GM18507 (cell line): ENCODE measurements around the gene COQ4.
"Not testable (repeated sequence)": the region's sequence is repeated elsewhere in the genome, so short reads cannot be mapped to it uniquely, and the experiment has no call there.

Source experiments
- DNase-seq: peaks from one replicate; pipeline ENCODE4 v3.0.0; 2011; ENCODE audit warnings: low read depth; ENCODE audit not compliant: insufficient read length; ENCODE audit errors: extremely low spot score
- FAIRE-seq: peaks from 2 replicates; lab custom pipeline; 2011; peaks lifted over from hg19 to GRCh38; lab: Jason Lieb, UNC

COQ4 gene

DNA sequence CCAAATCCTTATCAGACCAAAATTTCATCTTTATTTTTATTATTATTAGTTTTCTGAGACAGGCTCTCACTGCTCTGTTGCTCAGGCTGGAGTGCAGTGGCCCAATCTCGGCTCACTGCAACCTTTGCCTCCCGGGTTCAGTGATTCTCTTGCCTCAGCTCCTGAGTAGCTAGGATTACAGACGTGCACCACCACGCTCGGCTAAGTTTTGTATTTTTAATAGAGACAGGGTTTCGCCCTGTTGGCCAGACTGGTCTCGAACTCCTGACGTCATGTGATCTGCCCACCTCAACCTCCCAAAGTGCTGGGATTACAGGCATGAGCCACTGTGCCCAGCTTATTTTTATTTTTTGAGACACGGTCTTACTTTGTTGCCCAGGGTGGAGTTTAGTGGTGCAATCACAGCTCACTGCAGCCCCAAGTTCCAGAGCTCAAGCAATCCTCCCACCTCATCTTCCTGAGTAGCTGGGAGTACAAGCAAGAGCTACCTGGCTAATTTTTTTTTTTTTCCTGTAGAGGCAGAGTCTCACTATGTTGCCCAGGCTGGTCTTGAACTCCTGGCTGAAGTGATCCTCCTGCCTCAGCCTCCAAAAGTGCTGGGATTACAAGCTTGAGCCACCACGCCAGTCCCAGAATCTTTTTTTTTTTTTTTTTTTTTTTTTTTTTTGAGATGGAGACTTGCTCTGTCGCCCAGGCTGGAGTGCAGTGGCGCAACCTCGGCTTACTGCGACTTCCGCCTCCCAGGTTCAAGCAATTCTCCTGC, 16.4 kb downstream of the COQ4 start:
- FAIRE-seq, DNase-seq: not testable (repeated sequence)

DNA sequence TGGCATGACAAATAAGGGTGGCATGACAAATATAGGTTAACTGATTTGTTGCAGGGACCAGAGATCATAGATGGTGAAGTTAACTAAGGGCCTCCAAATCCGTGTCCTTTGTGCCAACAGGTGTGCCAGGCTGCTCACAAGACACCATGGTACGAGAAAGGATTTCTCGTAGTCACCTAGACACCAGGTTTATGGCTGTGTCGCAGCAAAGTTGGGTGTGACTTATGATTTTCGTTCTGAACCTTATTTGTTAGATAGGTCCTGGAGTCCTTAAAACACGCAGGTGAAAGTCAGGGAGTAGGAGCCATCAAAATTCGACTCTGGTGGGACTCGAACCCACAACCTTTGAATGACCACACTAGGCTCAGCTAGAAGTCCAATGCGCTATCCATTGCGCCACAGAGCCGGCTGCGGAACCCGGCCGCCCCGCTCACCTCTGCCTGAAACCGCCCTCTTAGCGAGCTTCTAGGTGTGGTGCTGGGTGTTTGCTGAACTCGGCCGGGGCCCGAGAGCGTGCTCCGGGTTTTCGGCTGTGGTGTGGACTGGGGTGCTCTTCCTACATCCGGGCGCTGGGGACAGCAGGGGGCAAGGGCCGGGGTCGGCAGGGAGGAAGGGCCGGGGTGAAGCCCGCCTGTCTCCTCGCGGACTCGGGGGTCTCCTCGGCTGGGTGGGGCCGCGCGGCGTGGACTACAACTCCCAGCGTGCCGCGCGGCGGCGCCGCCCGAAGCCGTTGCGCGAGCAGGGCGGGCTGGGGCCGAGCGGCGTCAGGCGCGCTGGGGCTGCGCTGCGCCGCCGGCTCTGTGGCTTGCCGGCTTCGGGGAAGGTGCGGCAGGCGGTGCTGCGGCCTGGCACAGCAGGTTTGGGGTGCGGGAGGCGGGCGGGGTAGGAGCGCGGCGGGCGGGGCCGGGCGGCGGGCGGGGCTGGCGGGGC, 17.4 kb downstream of the COQ4 start, which contains the start of gene SLC27A4:
SLC27A4 (plus strand) TSS at position 767 of the 930 bp plus-strand sequence. CDS start 2,606 bp downstream, outside the sequence.
- FAIRE-seq (peak; percentile 35), DNase-seq (peak; percentile 81)

DNA sequence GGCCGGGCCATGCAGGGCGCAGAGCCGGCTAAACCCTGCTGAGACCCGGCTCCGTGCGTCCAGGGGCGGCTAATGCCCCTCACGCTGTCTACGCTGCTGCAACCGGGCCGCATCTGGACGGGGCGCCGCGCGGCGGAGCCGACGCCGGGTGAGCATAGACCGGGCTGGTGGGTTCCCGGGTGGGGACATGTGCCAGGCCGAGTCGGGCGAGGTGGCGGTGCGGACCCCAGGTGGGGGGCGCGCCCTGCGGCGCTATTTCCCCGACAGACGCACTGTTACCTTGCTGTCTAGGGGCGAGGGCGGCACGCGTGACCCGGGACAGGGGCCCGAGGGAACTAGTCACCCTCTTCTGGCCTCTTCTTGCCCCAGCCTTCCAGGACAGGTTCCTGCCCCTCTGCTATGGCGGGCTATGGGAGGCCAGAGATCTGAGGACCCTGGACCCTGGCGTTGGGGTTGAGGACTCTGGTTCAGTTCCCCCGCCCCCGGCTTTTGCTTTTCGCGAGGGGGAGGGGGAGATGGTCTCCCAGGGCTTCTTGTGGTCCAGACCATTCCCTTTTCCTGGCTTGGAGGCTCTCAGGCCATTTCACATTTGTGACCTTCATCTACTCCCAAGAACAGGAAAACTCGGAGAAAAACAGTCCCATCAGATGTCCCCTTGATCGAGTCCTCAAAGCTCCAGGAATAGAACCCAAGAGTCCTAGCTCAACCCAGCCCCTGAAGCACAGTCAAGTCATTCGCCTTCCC, 18.2 kb downstream of the COQ4 start:
- no peak for DNase-seq

DNA sequence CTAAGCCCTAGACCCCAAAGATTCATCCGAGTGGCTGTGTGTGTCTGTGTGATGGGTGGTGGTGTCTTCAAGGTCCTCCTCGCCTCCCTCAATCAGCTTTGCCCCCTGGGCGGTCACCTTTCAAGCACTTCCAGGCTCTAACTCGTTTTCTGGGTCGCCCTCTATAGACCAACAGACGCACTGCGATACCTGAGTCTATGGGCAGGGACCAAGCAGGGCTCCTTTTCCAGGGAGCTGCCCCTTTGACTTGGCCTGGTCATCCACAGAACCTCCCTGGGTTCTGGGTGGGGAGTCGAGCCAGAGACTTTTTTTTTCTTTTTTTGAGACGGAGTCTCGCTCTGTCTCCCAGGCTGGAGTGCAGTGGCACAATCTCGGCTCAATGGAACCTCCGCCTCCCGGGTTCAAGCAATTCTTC, 18.8 kb downstream of the COQ4 start:
- FAIRE-seq (peak; percentile 70), DNase-seq (peak; percentile 51)

More for the DNA sequence above, 18.2 kb downstream of the COQ4 start:
- FAIRE-seq, result no peak

DNA sequence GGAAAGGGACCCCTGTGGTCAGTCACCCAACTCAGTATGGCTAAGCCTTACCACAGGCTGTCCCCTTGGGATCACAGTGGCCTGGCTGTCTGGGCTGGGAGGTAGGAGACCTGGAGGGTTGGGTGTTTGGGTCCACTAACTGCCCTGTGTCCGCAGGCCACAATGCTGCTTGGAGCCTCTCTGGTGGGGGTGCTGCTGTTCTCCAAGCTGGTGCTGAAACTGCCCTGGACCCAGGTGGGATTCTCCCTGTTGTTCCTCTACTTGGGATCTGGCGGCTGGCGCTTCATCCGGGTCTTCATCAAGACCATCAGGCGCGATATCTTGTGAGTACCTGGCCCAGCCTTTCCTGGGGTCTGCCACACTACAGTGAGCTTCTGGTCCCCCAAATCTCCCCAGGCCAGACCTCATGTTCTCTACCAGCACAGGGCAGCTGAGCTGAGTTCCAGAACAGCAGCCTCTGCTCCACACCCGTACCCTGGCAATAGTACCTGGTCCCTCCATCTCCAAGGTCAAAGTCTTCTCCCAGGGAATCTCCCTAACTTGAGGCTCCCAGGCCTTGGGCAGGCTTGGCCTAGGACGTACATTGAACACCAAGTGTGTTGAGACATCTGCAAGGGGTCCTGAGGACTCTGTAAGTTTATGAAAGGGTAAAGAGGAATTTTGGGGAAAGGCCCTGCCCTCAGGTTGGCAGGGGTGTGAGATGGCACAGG, 20.5 kb downstream of the COQ4 start:
- DNase-seq, result no peak

DNA sequence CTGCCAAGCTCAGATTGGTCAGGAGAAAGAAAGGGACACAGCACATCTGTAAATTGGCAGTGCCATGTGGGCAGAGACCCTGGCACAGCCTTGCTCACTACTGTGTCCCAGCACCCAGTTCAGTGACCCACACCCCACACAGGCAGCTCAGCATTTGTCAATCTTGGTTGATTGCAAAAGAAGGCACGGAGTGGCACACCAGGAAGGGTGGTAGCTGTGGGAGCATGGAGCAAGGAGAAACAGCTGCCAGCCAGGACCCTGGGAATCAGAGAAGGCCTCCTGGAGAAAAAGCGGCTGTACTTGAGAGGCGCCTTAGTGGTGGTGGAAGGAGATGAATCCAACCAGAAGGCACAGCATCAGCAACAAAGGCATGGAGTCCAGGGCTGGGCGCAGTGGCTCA, 21.2 kb downstream of the COQ4 start:
- DNase-seq (no peak), FAIRE-seq (no peak)

More for the DNA sequence above, 20.5 kb downstream of the COQ4 start:
- FAIRE-seq, result no peak

DNA sequence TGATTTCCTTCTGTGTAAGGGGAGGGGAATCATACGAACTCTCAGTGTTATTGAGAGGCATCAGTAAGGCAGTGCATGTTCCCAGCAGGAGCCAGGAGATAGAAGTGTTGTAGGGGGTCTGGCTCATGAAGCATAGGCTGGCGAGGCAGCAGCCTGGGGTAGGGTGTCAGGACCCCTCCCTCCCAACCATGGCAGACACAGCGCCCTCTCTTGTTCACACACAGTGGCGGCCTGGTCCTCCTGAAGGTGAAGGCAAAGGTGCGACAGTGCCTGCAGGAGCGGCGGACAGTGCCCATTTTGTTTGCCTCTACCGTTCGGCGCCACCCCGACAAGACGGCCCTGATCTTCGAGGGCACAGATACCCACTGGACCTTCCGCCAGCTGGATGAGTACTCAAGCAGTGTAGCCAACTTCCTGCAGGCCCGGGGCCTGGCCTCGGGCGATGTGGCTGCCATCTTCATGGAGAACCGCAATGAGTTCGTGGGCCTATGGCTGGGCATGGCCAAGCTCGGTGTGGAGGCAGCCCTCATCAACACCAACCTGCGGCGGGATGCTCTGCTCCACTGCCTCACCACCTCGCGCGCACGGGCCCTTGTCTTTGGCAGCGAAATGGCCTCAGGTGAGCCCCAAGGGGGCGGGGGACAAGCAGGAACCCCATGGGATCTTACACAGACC, 22.4 kb downstream of the COQ4 start:
- no peak for FAIRE-seq
- DNase-seq, result no peak

DNA sequence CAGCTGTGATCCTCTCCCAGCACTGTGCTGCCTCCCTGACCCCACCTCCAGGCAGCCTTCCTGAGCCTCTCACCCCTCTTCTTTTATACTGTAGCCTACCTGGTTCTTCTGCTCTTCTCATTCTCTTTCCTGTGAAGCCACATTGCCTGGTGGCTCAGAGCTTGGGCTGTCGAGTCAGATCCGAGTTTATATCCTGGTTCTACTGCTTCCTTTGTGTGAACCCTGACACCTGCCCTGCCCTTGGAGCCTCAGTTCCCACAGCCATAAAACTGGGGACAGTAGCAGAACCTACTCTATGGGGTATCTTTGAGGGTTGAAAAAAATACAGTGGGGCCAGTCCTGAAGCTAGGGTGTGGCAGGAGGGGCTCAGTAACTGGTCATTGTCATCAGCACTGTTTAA, 26.5 kb downstream of the COQ4 start:
- FAIRE-seq, result no peak
- DNase-seq, result no peak

DNA sequence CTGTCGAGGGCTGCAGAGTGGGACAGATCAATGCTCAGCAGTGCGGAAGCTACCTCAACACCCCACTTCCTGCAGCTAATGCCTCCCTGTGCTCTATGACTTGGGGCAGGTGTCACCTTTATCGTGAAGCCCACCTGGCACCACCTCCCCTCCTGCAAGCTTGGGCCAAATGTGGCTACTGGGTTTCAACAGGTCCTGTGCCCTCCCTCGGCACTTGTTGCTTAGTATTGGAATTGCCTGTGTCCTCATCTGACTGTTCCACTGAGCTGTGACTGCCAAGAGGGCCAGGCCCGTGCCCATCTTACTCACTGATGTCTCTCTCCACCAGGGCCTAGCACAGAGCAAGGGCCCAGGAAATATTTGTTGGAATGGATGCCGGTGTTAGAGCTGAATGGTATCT, 27.1 kb downstream of the COQ4 start:
- DNase-seq (no peak), FAIRE-seq (no peak)

DNA sequence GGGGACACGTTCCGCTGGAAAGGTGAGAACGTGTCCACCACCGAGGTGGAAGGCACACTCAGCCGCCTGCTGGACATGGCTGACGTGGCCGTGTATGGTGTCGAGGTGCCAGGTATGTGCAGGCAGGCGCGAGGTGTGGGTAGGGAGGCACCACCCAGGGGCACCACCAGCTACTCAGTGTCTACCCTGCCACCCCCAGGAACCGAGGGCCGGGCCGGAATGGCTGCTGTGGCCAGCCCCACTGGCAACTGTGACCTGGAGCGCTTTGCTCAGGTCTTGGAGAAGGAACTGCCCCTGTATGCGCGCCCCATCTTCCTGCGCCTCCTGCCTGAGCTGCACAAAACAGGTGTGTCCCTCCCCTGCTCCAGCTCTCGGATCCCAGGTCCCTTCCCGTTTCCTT, 32.8 kb downstream of the COQ4 start:
- no peak for DNase-seq
- no peak for FAIRE-seq

DNA sequence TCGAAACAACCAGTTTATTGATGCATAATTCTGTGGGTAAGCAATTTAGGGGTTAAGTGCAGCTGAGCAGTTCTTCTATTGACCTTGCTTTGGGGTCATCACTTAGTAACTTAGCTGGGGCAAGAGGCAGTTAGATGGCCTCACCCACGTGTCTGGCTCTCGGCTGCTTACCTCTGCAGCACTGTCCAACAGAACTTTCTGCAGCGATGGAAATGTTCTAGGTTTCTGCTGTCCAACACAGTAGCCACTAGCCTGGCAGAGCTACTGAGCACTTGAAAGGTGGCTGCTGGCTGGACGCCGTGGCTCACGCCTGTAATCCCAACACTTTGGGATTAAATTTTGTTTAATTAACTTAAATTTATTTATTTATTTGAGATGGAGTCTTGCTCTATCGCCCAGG, 35.5 kb downstream of the COQ4 start:
- FAIRE-seq, result no peak

DNA sequence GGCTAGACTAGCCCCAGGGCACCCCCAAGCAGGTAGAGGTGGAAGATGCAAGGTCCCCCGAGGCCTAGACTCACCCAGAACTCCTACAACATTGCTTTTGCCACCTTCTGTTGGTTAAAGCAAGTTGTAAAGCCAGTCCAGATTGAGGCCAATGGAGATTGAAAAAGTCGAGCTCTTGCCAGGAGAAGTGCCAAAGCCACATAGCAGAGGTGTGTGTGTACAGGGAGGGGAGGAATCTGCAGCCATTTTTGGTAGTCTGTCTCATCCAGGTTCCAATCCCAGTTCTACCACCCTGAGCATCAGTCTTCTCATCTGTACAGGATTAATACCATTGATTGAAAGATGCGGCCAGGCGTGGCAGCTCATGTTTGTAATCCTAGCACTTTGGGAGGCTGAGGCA, 36.2 kb downstream of the COQ4 start:
- no peak for FAIRE-seq
- DNase-seq, result no peak

More for the DNA sequence above, 35.5 kb downstream of the COQ4 start:
- no peak for DNase-seq

DNA sequence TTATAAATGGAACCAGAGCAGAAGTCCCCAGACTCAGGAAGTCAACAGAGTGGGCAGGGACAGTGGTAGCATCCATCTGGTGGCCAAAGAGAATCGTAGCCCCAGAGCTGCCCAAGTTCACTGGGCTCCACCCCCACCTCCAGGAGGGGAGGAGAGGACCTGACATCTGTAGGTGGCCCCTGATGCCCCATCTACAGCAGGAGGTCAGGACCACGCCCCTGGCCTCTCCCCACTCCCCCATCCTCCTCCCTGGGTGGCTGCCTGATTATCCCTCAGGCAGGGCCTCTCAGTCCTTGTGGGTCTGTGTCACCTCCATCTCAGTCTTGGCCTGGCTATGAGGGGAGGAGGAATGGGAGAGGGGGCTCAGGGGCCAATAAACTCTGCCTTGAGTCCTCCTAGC, 38.2 kb downstream of the COQ4 start:
- FAIRE-seq (no peak), DNase-seq (no peak)

DNA sequence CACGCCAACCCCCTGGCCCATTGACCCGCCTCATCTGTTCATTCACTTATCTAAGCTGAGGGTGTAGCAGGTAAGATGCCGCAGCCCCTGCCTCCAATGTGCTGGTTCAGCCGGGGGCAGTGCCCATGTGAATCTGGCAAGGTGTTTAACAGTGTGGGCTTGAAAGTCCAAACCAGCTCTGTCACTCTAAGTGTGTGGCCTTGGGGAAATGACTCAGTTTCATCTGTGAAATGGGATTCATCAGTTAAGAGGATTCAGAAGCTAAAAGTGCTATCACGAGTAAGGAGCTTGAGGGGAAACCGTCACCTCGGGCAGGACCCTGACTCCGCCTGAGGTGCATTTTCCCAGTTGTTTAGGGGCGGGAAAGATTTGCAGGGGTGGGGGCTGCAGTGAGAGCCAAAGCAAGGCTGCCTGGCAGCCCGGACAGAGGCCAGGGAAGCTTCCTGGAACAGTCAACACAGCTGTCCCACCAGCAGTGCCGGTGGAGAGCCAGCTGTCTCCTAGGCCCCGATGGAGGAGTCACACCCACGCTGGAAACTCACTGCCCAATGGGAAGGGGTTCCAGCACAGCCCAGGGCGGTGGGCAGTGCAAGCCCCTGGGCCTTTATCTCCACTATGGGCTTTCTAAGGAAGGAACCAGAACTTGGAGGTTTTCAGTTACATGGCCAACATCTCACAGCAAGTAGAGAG, 38.8 kb downstream of the COQ4 start:
- DNase-seq (no peak), FAIRE-seq (no peak)

DNA sequence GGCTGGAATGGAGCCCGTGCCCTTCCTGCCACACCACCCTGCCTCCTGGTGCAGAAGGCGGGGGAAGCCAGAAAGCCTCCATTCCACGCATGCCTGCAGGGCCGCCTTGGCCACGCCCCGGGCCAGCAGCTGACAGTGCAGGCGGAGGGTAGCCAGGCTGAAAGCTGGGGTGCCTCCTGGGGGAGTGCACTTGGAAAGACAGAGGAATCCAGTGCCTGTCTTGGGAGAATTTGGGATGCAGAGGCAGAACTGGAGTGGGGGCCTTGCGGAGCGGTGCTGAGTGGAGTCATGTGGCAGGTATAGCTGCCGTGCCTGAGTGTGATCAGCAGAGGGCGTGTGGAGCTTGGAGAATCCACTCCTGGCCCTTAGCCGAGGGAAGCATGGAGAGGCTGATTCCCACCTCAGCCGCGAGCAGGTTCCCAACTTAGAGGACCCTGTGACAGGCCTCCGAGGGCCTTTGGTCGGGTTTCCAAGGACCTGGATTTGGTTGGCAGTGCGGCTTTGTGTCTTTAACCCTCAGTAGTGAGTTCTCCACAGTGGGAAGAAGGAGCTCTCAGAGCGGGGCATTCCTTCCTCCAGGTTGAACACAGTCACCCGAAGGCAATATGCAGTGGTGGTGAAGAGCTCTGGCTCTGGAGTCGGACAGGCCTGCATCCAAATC, 39.5 kb downstream of the COQ4 start:
- DNase-seq (peak; percentile 61), FAIRE-seq (peak; percentile 64)

DNA sequence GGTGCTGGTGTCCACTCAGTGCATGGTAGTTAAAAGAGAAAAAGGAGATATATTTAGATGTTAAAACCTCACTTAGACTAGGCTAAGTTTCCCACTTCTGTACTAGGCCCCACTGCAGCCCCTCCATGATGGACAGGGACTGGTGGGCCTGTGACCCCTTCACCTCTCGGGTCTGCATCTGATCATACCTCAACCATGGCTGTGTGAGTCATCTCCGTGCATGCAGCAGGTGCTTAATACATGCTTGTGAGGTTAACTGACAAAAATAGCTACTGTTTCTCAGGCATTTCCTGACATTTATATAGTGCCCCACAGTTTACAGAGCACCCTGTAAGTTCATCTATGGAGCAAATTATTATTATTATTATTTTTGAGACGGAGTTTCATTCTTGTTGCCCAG, 40.1 kb downstream of the COQ4 start:
- no peak for FAIRE-seq
- DNase-seq, result no peak

DNA sequence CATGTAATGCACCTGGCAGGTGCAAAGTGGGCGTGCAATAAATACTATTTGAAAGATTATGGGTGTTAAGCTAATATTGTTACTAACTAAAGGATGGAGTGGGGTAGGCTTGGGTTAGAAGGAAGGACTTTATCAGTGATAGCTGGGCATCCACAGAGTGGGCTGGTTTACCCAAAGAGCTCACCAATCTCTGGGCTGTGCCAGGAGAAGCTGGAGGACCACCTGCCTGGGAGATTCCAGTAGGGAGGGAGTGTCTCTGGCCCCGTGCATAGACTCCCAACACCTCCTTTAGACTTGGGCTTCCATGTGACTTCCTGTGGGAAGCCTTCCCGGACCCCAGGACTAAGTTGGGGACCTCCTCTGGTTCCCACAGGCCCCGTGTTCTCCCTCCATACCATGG, 42.9 kb downstream of the COQ4 start:
- DNase-seq, result no peak
- FAIRE-seq, result no peak
